GM12873 (cell line): ENCODE data around the gene SEMA4D.

Experiments used
- CTCF ChIP-seq: IDR thresholded peaks from 2 replicates; pipeline ENCODE4 v1.5.1; 2012; ENCODE audit warnings: low read depth, mild to moderate bottlenecking, moderate library complexity, low read length, control low read depth; ENCODE audit not compliant: insufficient read depth; ENCODE audit errors: missing control alignments

Gene SEMA4D

GRCh38 chr9:89449261-89449671 is 48.6 kb downstream of the SEMA4D start:
- TF ChIP-seq CTCF: no peak

- no peak for TF ChIP-seq CTCF
Measured at GRCh38 chr9:89448821-89449220, 49.1 kb downstream of the SEMA4D start.

GRCh38 chr9:89448381-89448780 is 49.5 kb downstream of the SEMA4D start:
- TF ChIP-seq CTCF: no peak

GRCh38 chr9:89447416-89447815 is 50.5 kb downstream of the SEMA4D start:
- no peak for TF ChIP-seq CTCF

GRCh38 chr9:89446961-89447310 is 51.0 kb downstream of the SEMA4D start:
- TF ChIP-seq CTCF: no peak

- TF ChIP-seq CTCF: no peak
Measured at GRCh38 chr9:89446261-89446960, 51.5 kb downstream of the SEMA4D start.

- TF ChIP-seq CTCF: no peak
Measured at GRCh38 chr9:89445801-89446251, 52.1 kb downstream of the SEMA4D start.
